HCT116 (cell line): Measurements from ENCODE around the gene SYT9. TPM values are rescaled to one million over a fixed set of nuclear protein-coding genes. Genes with fewer than 3 reads are reported as not detected.

Experiments used
- ATAC-seq: fragments of 200-7000 bp; cut with Tn5 transposase; 2 replicates; pipeline ENCODE4 v1.9.1; 2020; ENCODE audit warnings: mild to moderate bottlenecking, moderate library complexity
- BruUV-seq: library from RNA; stranded (reverse); fragments of 400-500 nt; replicated peaks from 2 replicates; lab custom pipeline; 2021; lab: Mats Ljungman, UMichigan
- CTCF ChIA-PET: fragments of 300-600 bp; sonication (Branson Sonifier 250); formaldehyde crosslinking; loops from one replicate; lab custom pipeline; 2021; ENCODE audit warnings: antibody characterized with exemption; lab: Charles Lee
- POLR2A ChIA-PET: fragments of 300-600, 350-600 bp; sonication (Branson Sonifier 250); formaldehyde crosslinking; loops from one replicate; lab custom pipeline; 2021; ENCODE audit warnings: antibody characterized with exemption; lab: Charles Lee
- RAD21 ChIA-PET, 2 experiments: fragments of 300-600 bp; sonication (Branson Sonifier 250); formaldehyde crosslinking; loops; one replicate each; lab custom pipeline; 2023; ENCODE audit warnings: low total read pairs in 2 of 2; ENCODE audit not compliant: uncharacterized antibody in 2 of 2, unreplicated experiment in 2 of 2, low non-redundant PET in 1 of 2; lab: Charles Lee
- DNase-seq: peaks from one replicate; pipeline ENCODE4 v3.0.0-alpha.2; 2010; ENCODE audit warnings: low read depth, low spot score
- H2AFZ ChIP-seq: fragments of 200-600 bp; shearing (Covaris generic), sonication (generic); 2 replicates; pipeline ENCODE4 v1.6.1; 2017; ENCODE audit warnings: low read depth, mixed run types, mixed read lengths, antibody characterized with exemption, low read length; ENCODE audit not compliant: poor library complexity, severe bottlenecking
- H3K27ac ChIP-seq: 2 replicates; pipeline ENCODE4 v1.5.1; 2012; ENCODE audit warnings: low read depth, low read length
- H3K27me3 ChIP-seq: fragments of 200-600 bp; sonication (generic); 2 replicates; pipeline ENCODE4 v1.6.1; 2016; ENCODE audit warnings: mixed run types, low read length, mixed read lengths; ENCODE audit not compliant: insufficient read depth
- H3K36me3 ChIP-seq, 2 experiments: fragments of 200-500 bp in 1 of 2; fragments of 200-600 bp in 1 of 2; sonication (Bioruptor generic) in 1 of 2; sonication (generic) in 1 of 2; 2 replicates each; pipeline versions ENCODE4 v1.5.1 to v1.6.1; 2014 to 2016; ENCODE audit warnings: low read length in 2 of 2, inconsistent platforms in 1 of 2, mixed read lengths in 1 of 2, mixed run types in 1 of 2; ENCODE audit not compliant: insufficient read depth in 2 of 2, control insufficient read depth in 1 of 2
- H3K4me1 ChIP-seq, 2 experiments: fragments of 200-600 bp in 1 of 2; sonication (generic) in 1 of 2; 2 replicates each; pipeline versions ENCODE4 v1.5.1 to v1.6.1; 2012 to 2017; ENCODE audit warnings: low read length in 2 of 2, inconsistent platforms in 1 of 2, mild to moderate bottlenecking in 1 of 2, mixed read lengths in 1 of 2, mixed run types in 1 of 2, moderate library complexity in 1 of 2; ENCODE audit not compliant: insufficient read depth in 2 of 2, control insufficient read depth in 1 of 2
- H3K4me2 ChIP-seq: fragments of 200-600 bp; sonication (generic); 2 replicates; pipeline ENCODE4 v1.6.1; 2017; ENCODE audit warnings: mixed run types, low read length, mixed read lengths
- H3K4me3 ChIP-seq, 2 experiments: fragments of 200-600 bp in 1 of 2; sonication (generic) in 1 of 2; replicated peaks in 1 of 2; 2 replicates each; pipeline ENCODE4 v1.5.1; 2011 to 2016; ENCODE audit warnings: low read length in 2 of 2, control low read depth in 1 of 2, low read depth in 1 of 2, mild to moderate bottlenecking in 1 of 2, mixed read lengths in 1 of 2, mixed run types in 1 of 2
- H3K79me2 ChIP-seq: fragments of 200-600 bp; sonication (generic); 2 replicates; pipeline ENCODE4 v1.6.1; 2017; ENCODE audit warnings: mild to moderate bottlenecking, mixed run types, low read length, moderate library complexity, mixed read lengths; ENCODE audit not compliant: insufficient read depth
- H3K9ac ChIP-seq: fragments of 200-600 bp; sonication (generic); 2 replicates; pipeline ENCODE4 v1.6.1; 2016; ENCODE audit warnings: low read length, mixed read lengths
- H3K9me2 ChIP-seq: fragments of 200-600 bp; sonication (generic), shearing (Covaris generic); 2 replicates; pipeline ENCODE4 v1.6.1; 2017; ENCODE audit warnings: mixed run types, mild to moderate bottlenecking, moderate library complexity; ENCODE audit not compliant: insufficient read depth
- H3K9me3 ChIP-seq, 2 experiments: fragments of 200-500 bp in 1 of 2; fragments of 200-600 bp in 1 of 2; sonication (Bioruptor generic) in 1 of 2; sonication (generic) in 1 of 2; 2 replicates each; pipeline ENCODE4 v1.6.1; 2014 to 2017; ENCODE audit warnings: low read length in 2 of 2, mixed read lengths in 2 of 2, inconsistent platforms in 1 of 2, low read depth in 1 of 2, mild to moderate bottlenecking in 1 of 2, mixed run types in 1 of 2, moderate library complexity in 1 of 2; ENCODE audit not compliant: control insufficient read depth in 1 of 2, insufficient read depth in 1 of 2
- H4K20me1 ChIP-seq: fragments of 200-600 bp; sonication (generic), shearing (Covaris generic); 2 replicates; pipeline ENCODE4 v1.6.1; 2017; ENCODE audit warnings: mixed run types, mild to moderate bottlenecking, moderate library complexity; ENCODE audit not compliant: insufficient read depth
- ATF3 ChIP-seq: IDR thresholded peaks from 2 replicates; pipeline ENCODE4 v1.6.1; 2012
- CBX3 ChIP-seq: IDR thresholded peaks from 2 replicates; pipeline ENCODE4 v1.6.1; 2012; ENCODE audit warnings: low read depth
- CTCF ChIP-seq, 3 experiments: fragments of 200-600 bp in 1 of 3; sonication (generic) in 1 of 3; IDR thresholded peaks in 2 of 3; conservative IDR thresholded peaks in 1 of 3; 2 replicates each; pipeline ENCODE4 v1.5.1; 2012 to 2017; ENCODE audit warnings: low read depth in 2 of 3, low read length in 2 of 3, antibody characterized with exemption in 1 of 3, borderline replicate concordance in 1 of 3, control low read depth in 1 of 3, mild to moderate bottlenecking in 1 of 3, mixed read lengths in 1 of 3, mixed run types in 1 of 3, moderate library complexity in 1 of 3; ENCODE audit not compliant: insufficient read depth in 1 of 3
- EZH2phosphoT487 ChIP-seq: fragments of 200-600 bp; IDR thresholded peaks from 2 replicates; pipeline ENCODE4 v1.6.1; 2018; ENCODE audit warnings: antibody characterized with exemption, borderline replicate concordance
- FOSL1 ChIP-seq: IDR thresholded peaks from 2 replicates; pipeline ENCODE4 v1.6.1; 2012; ENCODE audit warnings: low read depth
- POLR2AphosphoS5 ChIP-seq: IDR thresholded peaks from 2 replicates; pipeline ENCODE4 v1.6.1; 2011; ENCODE audit warnings: mild to moderate bottlenecking, low read depth, low read length, moderate library complexity
- RAD21 ChIP-seq: IDR thresholded peaks from 2 replicates; pipeline ENCODE4 v1.6.1; 2012; ENCODE audit warnings: low read depth, mild to moderate bottlenecking
- SIN3A ChIP-seq: IDR thresholded peaks from 2 replicates; pipeline ENCODE4 v1.6.1; 2012; ENCODE audit warnings: low read depth
- SP1 ChIP-seq: IDR thresholded peaks from 2 replicates; pipeline ENCODE4 v1.6.1; 2012; ENCODE audit warnings: low read depth
- TCF7L2 ChIP-seq: IDR thresholded peaks from 2 replicates; pipeline ENCODE4 v1.7.0; 2011; ENCODE audit warnings: borderline replicate concordance, inconsistent platforms; ENCODE audit not compliant: insufficient read depth, insufficient read length; ENCODE audit errors: extremely low read depth
- ZBTB33 ChIP-seq: IDR thresholded peaks from 2 replicates; pipeline ENCODE4 v1.6.1; 2011; ENCODE audit warnings: mild to moderate bottlenecking, low read length, moderate library complexity; ENCODE audit not compliant: insufficient replicate concordance; ENCODE audit errors: extremely low read depth
- ZFX ChIP-seq: fragments of 450-650 bp; IDR thresholded peaks from 2 replicates; pipeline ENCODE4 v1.6.1; 2017
- ZNF274 ChIP-seq: fragments of 200-500 bp; sonication (Bioruptor generic); IDR thresholded peaks from 2 replicates; pipeline ENCODE4 v1.6.1; 2014; ENCODE audit warnings: mild to moderate bottlenecking, low read depth, low read length, inconsistent platforms
- intact Hi-C: fragments of 100-400 bp; cut with micrococcal nuclease; formaldehyde crosslinking; loops from 2 replicates; pipeline ENCODE4 v1.10.0; 2022
- total RNA-seq: library from RNA; stranded (reverse); gene quantifications from one replicate; pipeline ENCODE4 v1.2.1, GENCODE V29; 2021; ENCODE audit not compliant: unreplicated experiment

The SYT9 gene
- total RNA-seq, 1 experiment from 2014 or later: not detected

GRCh38 chr11:7253800-7254199, 2.1 kb downstream of the SYT9 start:
- H3K4me1 ChIP-seq: no peaks in the 10 kb centered on the region
- no peaks in the 10 kb centered on the region for H3K36me3 ChIP-seq
- no peak for ATAC-seq
- ChIA-PET POLR2A (no interaction called here), CTCF (no interaction called here), RAD21 (no interaction called here)
- no peak overlapping the region for H3K4me3 ChIP-seq
- no peak overlapping the region for H3K27ac ChIP-seq
- no peaks in the 10 kb centered on the region for H3K9me2 ChIP-seq
- no TSS peak for BruUV-seq
- intact Hi-C loops: no loop called here
- H3K9me3 ChIP-seq: no peaks in the 10 kb centered on the region
- DNase-seq: no peak
- no peaks in the 10 kb centered on the region for H4K20me1 ChIP-seq
- H3K9ac ChIP-seq: no peak overlapping the region
- TF ChIP-seq SIN3A (no peak), CBX3 (no peak), ZNF274 (no peak), ATF3 (no peak), EZH2phosphoT487 (no peak), CTCF (IDR thresholded peaks at IDR 0.05 in 2 of 3, conservative IDR thresholded peaks at IDR 0.05 in 1 of 3; ENCODE audit: borderline replicate concordance in 1 of 3, insufficient read depth in 1 of 3, low read depth in 2 of 3, low read length in 2 of 3) (no peak)
- H3K79me2 ChIP-seq: no peaks in the 10 kb centered on the region
- no peak overlapping the region for H2AFZ ChIP-seq
- H3K4me2 ChIP-seq: no peak overlapping the region
- peaks cover 22% of the 10 kb centered on the region; the same call in 1 of the 2 replicates for H3K27me3 ChIP-seq

GRCh38 chr11:7254731-7255291, 3.1 kb downstream of the SYT9 start:
- Histone ChIP-seq H3K4me2 (no peak overlapping the region), H3K4me1 (no peaks in the 10 kb centered on the region), H2AFZ (no peak overlapping the region), H3K9ac (no peak overlapping the region), H3K27ac (no peak overlapping the region), H3K9me3 (no peaks in the 10 kb centered on the region), H3K79me2 (no peaks in the 10 kb centered on the region), H3K27me3 (peaks cover 16% of the 10 kb centered on the region; the same call in 1 of the 2 replicates), H4K20me1 (no peaks in the 10 kb centered on the region), H3K9me2 (no peaks in the 10 kb centered on the region), H3K36me3 (no peaks in the 10 kb centered on the region), H3K4me3 (no peak overlapping the region)
- intact Hi-C loops: no loop called here
- ChIA-PET POLR2A (no interaction called here), CTCF (no interaction called here), RAD21 (no interaction called here)
- no peak for ATAC-seq
- BruUV-seq: no TSS peak
- DNase-seq: no peak
- TF ChIP-seq FOSL1: no peak
- no peak for TF ChIP-seq ZNF274
- no peak for TF ChIP-seq TCF7L2
- TF ChIP-seq SP1: no peak
- no peak for TF ChIP-seq ATF3
- TF ChIP-seq POLR2AphosphoS5: no peak
- TF ChIP-seq RAD21: no peak
- no peak for TF ChIP-seq CBX3
- no peak for TF ChIP-seq ZBTB33
- no peak for TF ChIP-seq EZH2phosphoT487
- no peak for TF ChIP-seq ZFX
